Ovary (tissue), 9 donors: ENCODE measurements around the gene EGR1. TPM values are rescaled to one million over a fixed set of nuclear protein-coding genes. Genes with fewer than 3 reads are reported as not detected.

Source experiments
- DNase-seq, 5 donors: peaks; one replicate each; pipeline ENCODE4 v3.0.0-alpha.2; 2019 to 2020
- H3K27ac ChIP-seq, 2 donors: fragments of 200-600 bp; one replicate each; pipeline versions ENCODE4 v1.5.1 to v1.8.0; 2019 to 2022
- H3K27me3 ChIP-seq: fragments of 200-600 bp; one replicate; pipeline ENCODE4 v1.8.0; 2022
- H3K36me3 ChIP-seq: fragments of 200-600 bp; sonication (generic); one replicate; pipeline ENCODE4 v1.5.1; 2019
- H3K4me1 ChIP-seq: one replicate; pipeline ENCODE4 v1.8.1; 2013; ENCODE audit warnings: mild to moderate bottlenecking, moderate library complexity; ENCODE audit not compliant: insufficient read depth
- H3K4me3 ChIP-seq: fragments of 200-600 bp; sonication (generic); one replicate; pipeline ENCODE4 v1.5.1; 2017
- H3K9me3 ChIP-seq, 2 donors: fragments of 200-600 bp in 1 of 2; sonication (generic) in 1 of 2; one replicate each; pipeline versions ENCODE4 v1.5.1 to v1.8.1; 2013 to 2019; ENCODE audit warnings: mild to moderate bottlenecking in 1 of 2, moderate library complexity in 1 of 2
- CTCF ChIP-seq, 3 donors: fragments of 450-650 bp in 2 of 3; fragments of 200-600 bp in 1 of 3; IDR thresholded peaks; one replicate each; pipeline versions ENCODE4 v1.5.1 to v1.8.0; 2016 to 2022; ENCODE audit warnings: antibody characterized with exemption in 3 of 3, mild to moderate bottlenecking in 1 of 3
- EP300 ChIP-seq: sonication (generic); formaldehyde crosslinking; IDR thresholded peaks from one replicate; pipeline ENCODE4 v1.6.1; 2017; ENCODE audit warnings: antibody characterized with exemption
- POLR2A ChIP-seq: fragments of 450-650 bp; IDR thresholded peaks from one replicate; pipeline ENCODE4 v1.6.1; 2017; ENCODE audit warnings: antibody characterized with exemption, mild to moderate bottlenecking, moderate library complexity
- WGBS, 3 donors: extraction: QIAGEN DNeasy Blood & Tissue Kit in 1 of 3; methylation state at CpG; one replicate each; pipeline versions ENCODE4 v1.1.5 to v1.1.7; 2013 to 2017; 5-methylcytosine and 5-hydroxymethylcytosine counted together
- intact Hi-C, 4 donors: fragments of 100-400 bp; cut with DNase I; formaldehyde crosslinking; loops; one replicate each; pipeline versions ENCODE4 v1.11.0 to v1.15.1; 2022 to 2023
- polyA plus RNA-seq, 2 donors: library from polyadenylated mRNA; stranded (reverse); fragments of 200-250 nt in 1 of 2; fragments of 350-450 nt in 1 of 2; fragmentation: Illumina TruSeq in 1 of 2; extraction: RNeasy Lipid Tissue Mini Kit (QIAGEN cat#74804) in 1 of 2; gene quantifications; one replicate each; pipeline ENCODE4 v1.2.3, GENCODE V29; 2013 to 2014
- total RNA-seq, 7 donors: library from RNA; depleted of rRNA in 2 of 7; stranded (reverse); fragments of >200 nt in 2 of 7; fragmentation: NEBNext Ultra II Directional in 3 of 7; extraction: Animal tissue kit (Norgen Biotek cat#: 25700) in 3 of 7; gene quantifications; one replicate each; pipeline versions ENCODE4 v1.1.0 to v1.2.4, GENCODE V29; 2016 to 2023
- donor health status: DM: no; HTN: no; CAD: no; lungs with moderate emphysema.
- donor health status: DM: no; HTN: no; CAD: no.
- donor health status: Bipolar disorder and iron deficiency.
- donor health status: DM: yes; HTN: yes; CAD: no.
- donor health status: DM: no; HTN: no; CAD: no.
- donor health status: DM: yes; HTN: yes; CAD: no.

Gene EGR1
- total and polyA plus RNA-seq, 9 donors: 60.4 to 361 (median 123) TPM

GRCh38 chr5:138448070-138448469 lies 17.2 kb upstream of the EGR1 start:
- Histone ChIP-seq H3K4me3 (no peak overlapping the region), H3K9me3 (no peaks in the 10 kb centered on the region), H3K27me3 (no peaks in the 10 kb centered on the region), H3K27ac (no peak overlapping the region), H3K4me1 (no peaks in the 10 kb centered on the region), H3K36me3 (no peaks in the 10 kb centered on the region)
- DNase-seq: peak in 1 of 5 donors; percentile 3
- intact Hi-C loops: loop anchor here in 1 of 4 donors (2.0 kb wide), 1 partner anchor 57 kb away; no protein-coding TSS in a partner anchor
- no peak for TF ChIP-seq CTCF (IDR thresholded peaks at IDR 0.05)
- TF ChIP-seq EP300: no peak
- TF ChIP-seq POLR2A: no peak
- 81 to 87% (median 86%) methylated on average over 6 of the region's 6 CpGs for WGBS, 3 donors

- H3K4me3 ChIP-seq: no peak overlapping the region
- H3K27ac ChIP-seq: no peak overlapping the region
- no peaks in the 10 kb centered on the region for H3K36me3 ChIP-seq
- H3K27me3 ChIP-seq: no peaks in the 10 kb centered on the region
- intact Hi-C loops: loop anchor here in 1 of 4 donors (2.0 kb wide), 1 partner anchor 56 kb away; no protein-coding TSS in a partner anchor
- no peaks in the 10 kb centered on the region for H3K4me1 ChIP-seq
- H3K9me3 ChIP-seq: no peaks in the 10 kb centered on the region
- whole genome bisulfite sequencing, 3 donors: 68 to 77% (median 70%) methylated on average over 9 of the region's 9 CpGs
- DNase-seq: peak in 1 of 5 donors; percentile 13
- TF ChIP-seq EP300 (no peak), POLR2A (no peak), CTCF (IDR thresholded peaks at IDR 0.05) (no peak)
Observed at GRCh38 chr5:138448481-138449398, 16.5 kb upstream of the EGR1 start.

GRCh38 chr5:138449501-138450239 lies 15.6 kb upstream of the EGR1 start:
- no peak overlapping the region for H3K27ac ChIP-seq

More at GRCh38 chr5:138449501-138450239, 15.6 kb upstream of the EGR1 start:
- WGBS, 3 donors: 13 to 16% (median 14%) methylated on average over 22 of the region's 22 CpGs
- Histone ChIP-seq H3K4me1 (no peaks in the 10 kb centered on the region), H3K9me3 (no peaks in the 10 kb centered on the region), H3K4me3 (no peak overlapping the region), H3K27me3 (no peaks in the 10 kb centered on the region), H3K36me3 (no peaks in the 10 kb centered on the region)
- intact Hi-C loops: loop anchor here in 3 of 4 donors (2.0 kb wide), 2 partner anchors 53 to 55 kb away; no protein-coding TSS in a partner anchor
- no peak for TF ChIP-seq EP300
- peak; percentile 90 to 97 (median 96) for TF ChIP-seq CTCF (IDR thresholded peaks at IDR 0.05)
- DNase-seq: peak; percentile 87 to 94 (median 93)
